ENCODE results near the gene SYNDIG1.

SYNDIG1 gene

DNA sequence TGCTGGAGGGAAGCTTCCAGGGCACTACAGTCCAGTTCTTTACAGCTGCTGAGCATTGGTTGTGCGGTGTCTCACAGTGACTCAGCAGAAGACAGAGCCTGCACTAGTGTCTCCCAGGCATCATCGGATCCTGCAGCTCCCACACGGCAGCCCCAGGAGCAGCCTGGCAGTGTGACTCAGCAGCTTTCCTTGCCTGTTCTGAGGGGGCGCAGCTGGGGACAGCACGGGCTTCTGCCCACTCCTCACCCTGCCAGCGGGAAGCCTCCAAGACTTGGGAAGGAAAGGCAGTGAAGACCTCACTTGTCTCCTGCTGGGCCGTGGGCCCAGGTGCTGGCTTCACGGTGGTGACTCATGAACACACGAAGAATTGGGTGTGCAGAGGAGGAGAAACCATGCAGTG lies 165.4 kb downstream of the SYNDIG1 start:
- DNase-seq (ENCODE audit: low spot score): no peak

DNA sequence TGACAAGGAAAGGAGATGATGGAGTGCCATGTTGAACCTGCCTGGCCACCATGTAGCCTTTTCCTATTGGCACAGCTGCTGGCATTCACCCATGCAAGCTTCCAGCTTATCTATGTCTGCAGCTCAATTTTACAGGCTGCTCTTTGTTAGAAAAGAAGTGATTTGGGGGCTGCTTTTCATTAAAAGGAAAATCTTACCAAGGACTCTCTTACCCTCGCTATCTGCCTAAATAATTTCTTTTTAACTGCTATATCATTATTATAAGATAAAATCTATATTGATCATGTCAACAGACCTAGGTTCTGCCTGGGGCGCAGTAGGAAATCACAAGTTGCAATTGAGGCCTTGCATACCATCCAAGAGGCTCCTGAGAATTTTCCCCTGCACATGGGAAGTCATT lies 167.2 kb downstream of the SYNDIG1 start:
- DNase-seq (ENCODE audit: low spot score): no peak

DNA sequence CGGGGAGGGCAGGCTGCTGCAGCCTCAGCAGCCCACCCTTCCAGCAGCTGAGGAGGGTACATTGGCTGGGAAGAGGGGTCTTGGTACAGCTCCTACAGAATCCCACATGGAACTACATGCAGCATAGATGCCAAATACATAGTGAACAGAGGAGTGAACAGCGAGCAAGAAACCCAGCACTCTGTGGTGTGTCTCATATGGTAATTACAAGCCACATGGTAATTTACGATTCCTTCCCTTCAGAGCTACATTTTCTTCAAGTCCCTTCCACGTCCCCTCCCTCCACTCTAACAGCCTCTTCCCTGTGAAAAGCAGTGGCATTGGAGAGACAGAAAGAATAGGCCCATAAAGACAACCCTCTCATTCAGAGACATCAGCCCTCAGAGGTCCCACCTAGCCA lies 167.7 kb downstream of the SYNDIG1 start:
- no peak for DNase-seq (ENCODE audit: low spot score)

DNA sequence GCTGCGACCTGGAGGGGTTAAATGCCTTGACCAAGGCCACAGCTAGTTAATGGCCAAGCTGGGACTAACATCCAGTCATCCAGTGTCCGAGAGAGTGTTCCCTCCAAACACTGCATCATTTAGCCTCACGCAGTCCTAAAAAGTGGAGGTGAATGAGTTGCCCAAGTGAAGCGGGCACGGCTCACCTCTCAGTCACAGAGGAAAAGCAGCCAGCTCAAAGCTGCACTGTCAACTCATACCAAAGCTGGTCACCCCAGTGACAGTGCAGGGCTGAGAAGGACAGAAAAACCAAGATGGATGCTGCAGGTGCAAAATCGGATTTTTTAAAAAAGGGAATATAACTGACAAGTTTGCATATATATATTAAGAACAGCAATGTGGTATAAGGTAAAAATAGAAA lies 168.5 kb downstream of the SYNDIG1 start:
- DNase-seq (ENCODE audit: low spot score): no peak

DNA sequence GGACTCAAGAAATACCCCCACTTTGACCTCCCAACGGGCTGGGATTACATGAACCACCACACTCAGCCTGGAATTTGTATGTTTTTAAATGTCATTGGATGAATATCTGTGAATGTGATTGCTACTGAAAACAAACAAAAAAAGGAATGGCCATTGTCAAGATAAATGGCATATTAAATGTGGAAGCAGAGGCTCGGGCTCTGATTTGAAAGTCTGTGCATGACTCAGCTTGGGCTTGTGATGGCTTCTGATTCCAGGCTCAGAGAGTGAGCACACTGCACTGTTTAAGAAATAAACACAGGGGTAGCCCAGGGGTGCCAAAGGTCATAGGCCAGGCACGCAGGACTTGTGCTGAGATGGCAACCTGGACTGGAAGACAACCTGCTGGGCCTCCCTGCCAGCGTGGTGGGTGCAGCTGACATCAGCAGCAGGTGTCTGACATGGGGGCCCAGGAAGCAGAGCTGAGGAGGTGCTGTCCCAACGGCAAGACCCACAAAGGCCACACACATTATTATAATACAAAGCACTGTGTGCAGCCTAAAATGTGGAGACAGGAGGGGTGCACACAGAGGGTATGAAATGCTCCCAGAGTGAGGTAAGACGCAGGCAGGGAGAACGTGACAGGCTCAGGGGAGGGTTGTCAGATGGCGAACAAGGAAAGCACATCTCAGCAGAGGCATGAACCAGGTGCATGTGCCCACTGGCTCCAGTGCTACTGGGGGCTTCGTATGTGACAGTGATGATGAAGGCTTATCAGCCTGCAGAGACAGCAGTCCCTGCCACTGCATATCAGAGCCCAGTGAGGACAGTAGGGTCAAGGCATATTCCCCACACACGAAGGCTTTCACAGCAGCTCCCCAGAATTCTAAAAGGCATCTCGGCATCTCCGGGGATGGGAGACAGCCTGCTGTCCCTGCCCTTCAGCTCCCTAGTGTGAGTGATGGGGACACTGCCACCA lies 169.4 kb downstream of the SYNDIG1 start:
- no peak for DNase-seq (ENCODE audit: low spot score)

DNA sequence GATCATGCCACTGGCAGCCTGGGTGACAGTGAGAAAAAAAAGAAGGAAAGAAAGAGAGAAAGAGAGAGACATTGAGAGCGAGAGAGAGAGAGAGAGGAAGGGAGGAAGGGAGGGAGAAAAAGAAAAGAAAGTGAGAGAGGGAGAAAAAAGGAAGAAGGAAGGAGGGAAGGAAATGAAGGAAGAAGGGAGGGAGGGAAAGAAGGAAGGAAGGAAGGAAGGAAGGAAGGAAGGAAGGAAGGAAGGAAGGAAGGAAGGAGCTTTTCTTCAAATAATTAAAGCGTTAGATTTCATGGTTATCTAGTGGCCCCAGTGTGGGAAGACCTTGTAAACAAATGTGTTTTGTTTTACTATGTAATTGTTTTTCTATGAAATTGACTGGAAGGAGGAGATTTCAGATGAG lies 170.8 kb downstream of the SYNDIG1 start:
- DNase-seq (ENCODE audit: low spot score): no peak

GRCh38 chr20:24640686-24641085 lies 171.3 kb downstream of the SYNDIG1 start:
- DNase-seq (ENCODE audit: low spot score): no peak

DNA sequence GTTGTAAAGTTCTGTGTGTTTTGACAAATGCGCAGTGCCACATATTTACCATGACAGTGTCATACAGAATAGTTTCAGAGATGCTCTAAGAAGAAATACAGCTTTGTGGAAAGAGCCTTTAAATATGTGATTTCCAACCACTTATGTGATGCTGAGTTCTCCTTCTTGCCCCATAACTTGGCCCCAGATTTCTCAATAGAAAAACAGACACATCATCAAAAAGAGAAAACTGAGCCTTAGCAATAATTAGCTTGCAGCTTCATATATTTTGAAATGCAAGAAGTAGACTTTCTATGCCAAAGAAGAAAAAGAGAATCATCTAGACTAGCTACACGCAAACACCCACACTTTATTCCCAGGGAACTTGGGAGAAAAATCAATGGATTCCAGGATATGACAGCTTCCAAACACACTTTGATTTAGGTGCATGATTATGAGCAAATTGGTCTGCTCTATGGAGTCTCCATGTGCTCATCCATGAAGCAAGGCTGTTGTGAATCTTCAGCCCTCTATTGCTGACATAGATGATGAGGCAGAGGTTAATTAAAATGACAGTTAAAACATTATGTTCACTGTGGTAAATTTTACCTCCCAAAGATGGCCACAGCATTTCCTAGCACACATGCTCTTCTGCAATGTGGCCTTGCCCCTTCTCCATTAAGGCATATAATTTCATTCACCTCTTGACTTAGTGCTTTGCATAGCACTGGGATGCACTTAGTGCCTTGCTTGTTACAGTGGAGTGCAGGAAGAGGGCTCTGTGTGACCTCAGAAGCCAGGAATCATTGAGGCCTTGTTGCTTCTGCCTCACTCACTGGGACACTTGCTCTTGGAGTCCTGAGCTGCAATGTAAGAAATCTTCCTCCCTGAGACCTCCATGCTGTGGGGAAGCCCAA lies 174.6 kb downstream of the SYNDIG1 start:
- no peak for DNase-seq (ENCODE audit: low spot score)

DNA sequence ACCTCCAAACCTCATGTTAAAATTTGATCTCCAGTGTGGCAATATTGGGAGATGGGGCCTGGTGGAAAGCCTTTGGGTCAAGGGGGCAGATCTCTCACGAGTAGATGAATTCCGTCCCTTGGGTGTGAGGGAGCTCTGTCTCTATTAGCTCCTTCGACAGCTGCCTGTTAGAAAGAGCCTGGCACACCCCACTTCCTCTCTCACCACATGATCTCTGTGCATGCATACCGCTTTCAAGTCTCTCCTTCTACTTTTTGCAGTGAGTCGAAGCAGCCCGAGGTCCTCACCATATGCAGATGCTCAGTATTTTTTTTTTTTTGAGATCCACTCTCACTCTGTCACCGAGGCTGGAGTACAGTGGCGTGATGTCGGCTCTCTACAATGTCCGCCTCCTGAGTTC lies 176.9 kb downstream of the SYNDIG1 start:
- DNase-seq (ENCODE audit: low spot score): peak; percentile 33

- DNase-seq (ENCODE audit: low spot score): no peak
Measured at GRCh38 chr20:24647713-24648112, 178.3 kb downstream of the SYNDIG1 start.

GRCh38 chr20:24648481-24648880 lies 179.1 kb downstream of the SYNDIG1 start:
- DNase-seq (ENCODE audit: low spot score): no peak

GRCh38 chr20:24648919-24649318 lies 179.5 kb downstream of the SYNDIG1 start:
- peak; percentile 59 for DNase-seq (ENCODE audit: low spot score)

GRCh38 chr20:24649787-24650490 lies 180.5 kb downstream of the SYNDIG1 start:
- no peak for DNase-seq (ENCODE audit: low spot score)

- DNase-seq (ENCODE audit: low spot score): no peak
Measured at GRCh38 chr20:24651171-24651975, 181.9 kb downstream of the SYNDIG1 start.

DNA sequence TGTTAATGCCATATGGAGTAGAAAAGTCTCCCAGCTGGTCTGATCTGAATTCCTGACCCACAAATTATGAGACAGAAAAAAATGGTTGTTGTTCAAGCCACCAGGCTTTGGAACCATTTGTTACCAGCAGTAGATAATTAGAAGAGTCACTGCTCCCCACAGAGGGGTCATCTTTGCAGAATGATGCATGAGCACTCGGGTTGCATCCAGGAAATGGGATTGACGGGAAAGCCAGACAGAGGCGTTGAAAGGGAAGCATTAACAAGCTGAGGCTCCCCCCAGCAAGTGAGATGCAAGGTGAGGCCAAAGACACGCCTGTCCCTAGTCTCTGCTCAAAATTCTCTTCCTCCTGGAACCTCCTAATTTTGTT lies 182.5 kb downstream of the SYNDIG1 start:
- DNase-seq (ENCODE audit: low spot score): no peak

DNA sequence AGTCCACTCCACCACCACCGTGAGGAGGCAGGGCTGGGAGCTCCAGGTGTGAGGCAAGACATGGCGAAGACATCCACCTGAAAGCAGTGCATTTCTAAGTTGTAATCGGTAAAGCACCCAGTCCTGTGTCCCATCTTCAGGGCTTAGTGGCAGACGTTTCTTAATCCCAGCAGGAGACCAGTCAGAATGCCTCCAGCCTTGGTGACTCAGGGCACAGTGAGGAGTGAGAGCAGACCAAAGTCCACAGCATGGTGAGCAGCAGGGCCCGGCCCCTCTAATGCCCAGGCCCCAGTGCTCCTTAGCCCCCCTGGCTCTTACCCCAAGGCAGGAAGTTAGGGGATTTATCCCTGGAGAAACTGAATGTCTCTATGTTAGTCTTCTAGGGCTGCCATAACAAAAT lies 183.9 kb downstream of the SYNDIG1 start:
- DNase-seq (ENCODE audit: low spot score): no peak

DNA sequence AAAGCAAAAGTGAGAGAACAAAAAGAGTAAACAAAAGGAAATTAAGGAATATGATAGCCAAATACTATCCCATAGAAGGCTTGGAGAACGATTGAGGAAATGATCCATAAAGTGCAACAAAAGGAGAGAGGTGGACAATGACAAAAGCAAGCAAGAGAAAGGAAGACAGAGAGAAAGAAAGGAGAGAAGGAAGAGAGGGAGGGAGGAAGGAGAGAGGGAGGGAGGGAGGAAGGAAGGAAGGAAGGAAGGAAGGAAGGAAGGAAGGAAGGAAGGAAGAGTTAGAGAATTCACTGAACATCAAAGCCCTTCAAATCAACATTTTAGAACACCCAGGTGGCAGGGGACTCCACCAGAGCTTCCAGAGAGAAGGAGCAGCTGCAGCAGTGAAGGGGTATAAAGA lies 185.0 kb downstream of the SYNDIG1 start:
- no peak for DNase-seq (ENCODE audit: low spot score)

DNA sequence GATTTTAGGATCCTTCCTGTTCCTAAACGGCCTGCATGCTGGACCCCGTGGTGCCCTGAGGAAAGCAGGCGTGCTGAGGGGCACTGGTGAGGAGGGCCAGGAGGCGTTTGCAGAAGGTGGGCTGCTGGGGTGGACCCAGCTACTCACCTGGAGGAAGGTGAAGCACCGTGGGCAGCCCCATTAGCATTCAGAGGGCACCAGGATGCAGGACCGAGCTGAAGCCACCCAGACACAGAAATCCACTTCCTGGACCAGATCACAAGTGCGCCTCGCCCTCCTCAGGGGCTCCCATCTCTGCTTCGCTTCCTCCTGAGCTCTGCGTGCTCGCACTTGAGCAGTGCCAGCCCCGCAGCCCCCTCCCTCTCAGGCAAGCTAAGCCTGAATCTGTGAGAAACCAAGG lies 187.0 kb downstream of the SYNDIG1 start:
- DNase-seq (ENCODE audit: low spot score): no peak

DNA sequence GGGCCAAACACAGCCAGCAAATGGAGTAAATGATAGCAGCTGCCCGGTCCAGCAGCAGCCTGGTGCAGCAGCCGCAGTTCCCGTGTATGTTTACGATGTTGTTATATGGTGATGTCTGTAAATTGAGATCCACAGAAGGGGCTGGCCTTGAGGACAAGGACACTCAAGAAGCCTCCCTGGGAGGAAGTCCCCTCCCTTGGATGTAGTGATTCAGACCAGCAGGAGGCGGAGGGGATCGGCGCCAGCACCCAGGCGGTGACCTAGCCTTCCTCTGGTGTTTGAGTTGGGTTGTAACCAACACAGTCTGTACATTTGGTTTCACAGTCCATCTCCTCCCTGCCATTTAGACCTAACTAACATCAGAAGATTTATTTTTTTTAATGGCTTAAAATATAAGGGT lies 187.8 kb downstream of the SYNDIG1 start:
- DNase-seq (ENCODE audit: low spot score): no peak

- DNase-seq (ENCODE audit: low spot score): no peak
Measured at GRCh38 chr20:24657878-24658620, 188.6 kb downstream of the SYNDIG1 start.
